PFSK-1 (cell line): Measurements from ENCODE around the gene JAG1.

Experiments used
- FOXP2 ChIP-seq: optimal IDR thresholded peaks from 2 replicates; pipeline ENCODE3; 2011; ENCODE audit warnings: borderline replicate concordance, control low read depth, inconsistent platforms; ENCODE audit not compliant: insufficient read depth; ENCODE audit errors: extremely low read length, extremely low read depth
- POLR2AphosphoS5 ChIP-seq: IDR thresholded peaks from 2 replicates; pipeline ENCODE4 v1.6.1; 2012; ENCODE audit warnings: low read depth, mild to moderate bottlenecking, control low read depth, low read length, moderate library complexity
- REST ChIP-seq, 2 experiments: IDR thresholded peaks; 2 replicates each; pipeline versions ENCODE4 v1.6.1 to v1.8.0; 2011 to 2012; ENCODE audit warnings: low read depth in 2 of 2, low read length in 2 of 2, control low read depth in 1 of 2, inconsistent platforms in 1 of 2, mild to moderate bottlenecking in 1 of 2, moderate library complexity in 1 of 2; ENCODE audit not compliant: insufficient read depth in 1 of 2
- SIN3A ChIP-seq: IDR thresholded peaks from 2 replicates; pipeline ENCODE4 v1.6.1; 2012; ENCODE audit warnings: mild to moderate bottlenecking, low read length, moderate library complexity, borderline replicate concordance; ENCODE audit not compliant: insufficient read depth
- TAF1 ChIP-seq: IDR thresholded peaks from 2 replicates; pipeline ENCODE4 v1.6.1; 2012; ENCODE audit warnings: low read length, control low read depth, borderline replicate concordance; ENCODE audit not compliant: insufficient read depth

Gene JAG1

GRCh38 chr20:10663756-10664155 lies 10.0 kb downstream of the JAG1 start:
- no peak for TF ChIP-seq FOXP2
- no peak for TF ChIP-seq SIN3A
- TF ChIP-seq POLR2AphosphoS5, result no peak
- TF ChIP-seq TAF1, result no peak
- no peak for TF ChIP-seq REST (IDR thresholded peaks at IDR 0.05; ENCODE audit: insufficient read depth in 1 of 2, low read depth in 2 of 2, low read length in 2 of 2)

- TF ChIP-seq REST (IDR thresholded peaks at IDR 0.05; ENCODE audit: insufficient read depth in 1 of 2, low read depth in 2 of 2, low read length in 2 of 2) (no peak), POLR2AphosphoS5 (no peak), TAF1 (no peak), SIN3A (no peak), FOXP2 (no peak)
These were observed 10.9 kb downstream of the JAG1 start for GRCh38 chr20:10662661-10663458.

GRCh38 chr20:10662151-10662550 lies 11.6 kb downstream of the JAG1 start:
- no peak for TF ChIP-seq REST (IDR thresholded peaks at IDR 0.05; ENCODE audit: insufficient read depth in 1 of 2, low read depth in 2 of 2, low read length in 2 of 2)
- TF ChIP-seq POLR2AphosphoS5, result no peak
- no peak for TF ChIP-seq SIN3A

GRCh38 chr20:10661261-10661660 lies 12.5 kb downstream of the JAG1 start:
- TF ChIP-seq FOXP2, result no peak

GRCh38 chr20:10660661-10661060 lies 13.1 kb downstream of the JAG1 start:
- TF ChIP-seq POLR2AphosphoS5 (no peak), SIN3A (no peak), FOXP2 (no peak), TAF1 (no peak), REST (IDR thresholded peaks at IDR 0.05; ENCODE audit: insufficient read depth in 1 of 2, low read depth in 2 of 2, low read length in 2 of 2) (no peak)
